MCF 10A (cell line): ENCODE data around the gene PCDHGB2. TPM values are rescaled to one million over a fixed set of nuclear protein-coding genes. Genes with fewer than 3 reads are reported as not detected.
A peak's percentile ranks its signal among the peaks of the same experiment; 100 is the strongest.
"Not testable (repeated sequence)": the region's sequence is repeated elsewhere in the genome, so short reads cannot be mapped to it uniquely, and the experiment has no call there.

ENCODE experiments used
- BruUV-seq: library from RNA; stranded (reverse); fragments of 400-500 nt; replicated peaks from 2 replicates; lab custom pipeline; 2021; lab: Mats Ljungman, UMichigan
- CTCF ChIA-PET: fragments of 300-600 bp; sonication (Branson Sonifier 250); formaldehyde crosslinking; extraction: SDS; loops from one replicate; lab custom pipeline; 2021; ENCODE audit warnings: antibody characterized with exemption, inconsistent platforms; lab: Yijun Ruan, JAX
- POLR2A ChIA-PET: fragments of 300-600, 350-650 bp; sonication (Branson Sonifier 250); formaldehyde crosslinking; extraction: SDS; loops from one replicate; lab custom pipeline; 2020; ENCODE audit warnings: antibody characterized with exemption, inconsistent platforms; lab: Yijun Ruan, JAX
- DNase-seq: peaks from one replicate; pipeline ENCODE4 v3.0.0-alpha.2; 2018; ENCODE audit not compliant: unreplicated experiment
- H3K27ac Mint-ChIP-seq: one replicate; pipeline ENCODE4 v1.8.0; 2022; ENCODE audit warnings: mild to moderate bottlenecking, low read depth, mixed read lengths; ENCODE audit not compliant: unreplicated experiment
- H3K27me3 Mint-ChIP-seq: one replicate; pipeline ENCODE4 v1.8.0; 2022; ENCODE audit warnings: mixed read lengths; ENCODE audit not compliant: insufficient read depth, unreplicated experiment
- H3K36me3 Mint-ChIP-seq: one replicate; pipeline ENCODE4 v1.8.0; 2022; ENCODE audit warnings: mild to moderate bottlenecking, moderate library complexity, mixed read lengths; ENCODE audit not compliant: insufficient read depth, unreplicated experiment
- H3K4me1 Mint-ChIP-seq: one replicate; pipeline ENCODE4 v1.8.0; 2022; ENCODE audit warnings: mixed read lengths; ENCODE audit not compliant: insufficient read depth, unreplicated experiment
- H3K4me3 Mint-ChIP-seq: one replicate; pipeline ENCODE4 v1.8.0; 2022; ENCODE audit warnings: mild to moderate bottlenecking, moderate library complexity, mixed read lengths; ENCODE audit not compliant: unreplicated experiment
- H3K9me3 Mint-ChIP-seq: one replicate; pipeline ENCODE4 v1.8.0; 2022; ENCODE audit warnings: mixed read lengths; ENCODE audit not compliant: unreplicated experiment
- CTCF ChIP-seq: fragments of 200-600 bp; IDR thresholded peaks from one replicate; pipeline ENCODE4 v1.8.0; 2022; ENCODE audit warnings: antibody characterized with exemption, mild to moderate bottlenecking; ENCODE audit not compliant: unreplicated experiment
- intact Hi-C: fragments of 100-400 bp; cut with micrococcal nuclease; formaldehyde crosslinking; loops from 2 replicates; pipeline ENCODE4 v1.14.1; 2022
- total RNA-seq: library from RNA; stranded (reverse); gene quantifications from 2 replicates; pipeline ENCODE4 v1.2.3, GENCODE V29; 2022

The PCDHGB2 gene
- total RNA-seq, 1 experiment from 2014 or later = 0.61 TPM

- intact Hi-C loops = no loop called here
- POLR2A ChIA-PET = interaction anchor here (0.7 kb wide), 1 partner anchor 1382 kb away, joined by 4 read pairs; no protein-coding TSS in a partner anchor
- BruUV-seq = no TSS peak
These were observed 33.5 kb upstream of the PCDHGB2 start for GRCh38 chr5:141326088-141326854.

GRCh38 chr5:141328231-141328630 lies 31.6 kb upstream of the PCDHGB2 start:
- ChIA-PET POLR2A (interaction anchor here (3.3 kb wide), 1 partner anchor 8 kb away, joined by 21 read pairs; the partner anchor contains the start of gene TAF7), CTCF (interaction anchor here (0.7 to 3.9 kb wide), 9 partner anchors 8 to 230 kb away, joined by 3 to 31 read pairs (median 3); partner anchors contain the start of genes PCDHB14, PCDHGB3 and TAF7)
- BruUV-seq = no TSS peak
- TF ChIP-seq CTCF = no peak
- Mint-ChIP-seq H3K27me3 (no peaks in the 10 kb centered on the region), H3K4me3 (no peak overlapping the region), H3K27ac (no peak overlapping the region), H3K4me1 (no peaks in the 10 kb centered on the region), H3K36me3 (no peaks in the 10 kb centered on the region), H3K9me3 (peaks cover 15% of the 10 kb centered on the region)
- DNase-seq = no peak
- intact Hi-C loops = no loop called here

More at GRCh38 chr5:141326088-141326854, 33.5 kb upstream of the PCDHGB2 start:
- no peaks in the 10 kb centered on the region for H3K36me3 Mint-ChIP-seq
- no peak for TF ChIP-seq CTCF
- H3K27me3 Mint-ChIP-seq = no peaks in the 10 kb centered on the region
- no peaks in the 10 kb centered on the region for H3K4me1 Mint-ChIP-seq
- H3K27ac Mint-ChIP-seq = no peak overlapping the region
- no peak overlapping the region for H3K4me3 Mint-ChIP-seq
- peaks cover 15% of the 10 kb centered on the region for H3K9me3 Mint-ChIP-seq
- CTCF ChIA-PET = interaction anchor here (0.6 kb wide), 1 partner anchor 13 kb away, joined by 4 read pairs; no protein-coding TSS in a partner anchor
- DNase-seq = peak; percentile 39

GRCh38 chr5:141330299-141331080 lies 29.3 kb upstream of the PCDHGB2 start, which contains the start of gene PCDHGA1:
PCDHGA1 (plus strand) TSS chr5:141330514.
- Mint-ChIP-seq H3K9me3 (peaks cover 7% of the 10 kb centered on the region), H3K4me1 (no peaks in the 10 kb centered on the region), H3K27me3 (no peaks in the 10 kb centered on the region), H3K36me3 (no peaks in the 10 kb centered on the region), H3K27ac (no peak within 1 kb of the TSS), H3K4me3 (peak within 1 kb of the TSS; percentile 58)
- ChIA-PET POLR2A (interaction anchor here (3.3 kb wide), 1 partner anchor 10 kb away, joined by 21 read pairs; the partner anchor contains the start of gene TAF7), CTCF (interaction anchor here (0.6 to 3.9 kb wide), 13 partner anchors 8 to 247 kb away, joined by 3 to 31 read pairs (median 5); partner anchors contain the start of genes PCDHB14 and TAF7)
- intact Hi-C loops = no loop called here
- DNase-seq = peak; percentile 60
- BruUV-seq = no TSS peak
- peak; percentile 47 for TF ChIP-seq CTCF

- intact Hi-C loops, H3K27me3 Mint-ChIP-seq, H3K4me1 Mint-ChIP-seq, H3K36me3 Mint-ChIP-seq, H3K4me3 Mint-ChIP-seq, DNase-seq, BruUV-seq, H3K27ac Mint-ChIP-seq: not testable (repeated sequence)
- ChIA-PET POLR2A (interaction anchor here (0.7 to 0.8 kb wide), 2 partner anchors 8 to 12 kb away, joined by 3 to 5 read pairs; partner anchors contain the start of gene TAF7), CTCF (interaction anchor here (3.5 kb wide), 1 partner anchor 13 kb away, joined by 18 read pairs; the partner anchor contains the start of gene TAF7)
- H3K9me3 Mint-ChIP-seq = peaks cover 14% of the 10 kb centered on the region
These were observed 27.2 kb upstream of the PCDHGB2 start for GRCh38 chr5:141332571-141332970.
